Heart left ventricle (tissue), 13 donors: ENCODE measurements around the gene PPAN.

Source experiments
- POLR2A ChIP-seq, 2 donors: fragments of 450-650 bp; IDR thresholded peaks; one replicate each; pipeline ENCODE4 v1.6.1; 2017; ENCODE audit warnings: antibody characterized with exemption in 2 of 2, mild to moderate bottlenecking in 2 of 2, moderate library complexity in 2 of 2
- TF ChIP-seq, protein P1 (sequence below), 12 donors: fragments of 200-600 bp; sonication (generic) in 4 of 12; IDR thresholded peaks; one replicate each; pipeline versions ENCODE4 v1.5.0 to v1.8.0; 2018 to 2022; ENCODE audit warnings: antibody characterized with exemption in 12 of 12, mild to moderate bottlenecking in 5 of 12
- donor health status: ischemic (EF 13 %, LVEDD 7.1; RV severe dilation, severe dysfunction).
- donor health status: DM: no; HTN: yes; CAD: no.
- donor health status: DM: no; HTN: no; CAD: no.
- donor health status: ischemic (EF 25% LVEDD 6.9; RV normal size, moderate dysfunction).
- donor health status: ischemic (EF 25% LVEDD 5.7; RV mildly dilated, moderate dysfunction).
- donor health status: ischemic (EF 35%, LVEDD 5.7; RV mildly dilated, moderate dysfunction).
- donor health status: nonischemic (EF 11% LVEDD 7.7; RV severe dilation, severe dysfunction).
- donor health status: DM: yes; HTN: yes; CAD: no.
- donor health status: PGD.
- donor health status: ischemic (EF 29% LVEDD 5.4; RV normal size, mild dysfunction).
- donor health status: nonischemic (EF 23%, LVEDD 6.1; RV moderate dilation, normal function).

DNA sequence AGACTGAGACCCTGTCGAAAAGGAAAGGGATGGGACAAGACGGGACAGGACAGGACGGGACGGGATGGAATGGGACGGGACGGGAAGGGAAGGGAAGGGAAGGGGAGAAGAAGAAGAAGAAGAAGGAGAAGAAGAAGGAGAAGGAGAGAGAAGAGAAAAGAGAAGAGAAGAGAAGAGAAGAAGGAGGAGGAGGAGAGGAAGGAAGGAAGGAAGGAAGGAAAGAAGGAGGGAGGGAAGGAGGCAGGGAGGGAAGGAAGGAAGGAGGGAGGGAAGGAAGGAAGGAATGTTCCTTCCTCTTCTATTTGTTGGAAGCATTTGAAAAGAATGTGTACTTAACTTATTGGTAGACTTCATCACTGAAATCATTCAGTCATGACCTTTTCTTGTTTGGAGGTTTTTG lies 29.6 kb upstream of the PPAN start:
- TF ChIP-seq, protein P1, sequence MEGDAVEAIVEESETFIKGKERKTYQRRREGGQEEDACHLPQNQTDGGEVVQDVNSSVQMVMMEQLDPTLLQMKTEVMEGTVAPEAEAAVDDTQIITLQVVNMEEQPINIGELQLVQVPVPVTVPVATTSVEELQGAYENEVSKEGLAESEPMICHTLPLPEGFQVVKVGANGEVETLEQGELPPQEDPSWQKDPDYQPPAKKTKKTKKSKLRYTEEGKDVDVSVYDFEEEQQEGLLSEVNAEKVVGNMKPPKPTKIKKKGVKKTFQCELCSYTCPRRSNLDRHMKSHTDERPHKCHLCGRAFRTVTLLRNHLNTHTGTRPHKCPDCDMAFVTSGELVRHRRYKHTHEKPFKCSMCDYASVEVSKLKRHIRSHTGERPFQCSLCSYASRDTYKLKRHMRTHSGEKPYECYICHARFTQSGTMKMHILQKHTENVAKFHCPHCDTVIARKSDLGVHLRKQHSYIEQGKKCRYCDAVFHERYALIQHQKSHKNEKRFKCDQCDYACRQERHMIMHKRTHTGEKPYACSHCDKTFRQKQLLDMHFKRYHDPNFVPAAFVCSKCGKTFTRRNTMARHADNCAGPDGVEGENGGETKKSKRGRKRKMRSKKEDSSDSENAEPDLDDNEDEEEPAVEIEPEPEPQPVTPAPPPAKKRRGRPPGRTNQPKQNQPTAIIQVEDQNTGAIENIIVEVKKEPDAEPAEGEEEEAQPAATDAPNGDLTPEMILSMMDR (IDR thresholded peaks at IDR 0.05) = no peak
- TF ChIP-seq POLR2A (IDR thresholded peaks at IDR 0.05) = no peak
